Endothelial cell of umbilical vein (primary cell): Measurements from ENCODE around the gene MS4A10. TPM values are rescaled to one million over a fixed set of nuclear protein-coding genes. Genes with fewer than 3 reads are reported as not detected.

ENCODE experiments used
- BruUV-seq: library from RNA; stranded (reverse); fragments of 400-500 nt; replicated peaks from 2 replicates; lab custom pipeline; 2021; lab: Mats Ljungman, UMichigan
- CTCF ChIA-PET: fragments of 300-600, 350-600 bp; sonication (Branson Sonifier 250); formaldehyde crosslinking; loops from one replicate; lab custom pipeline; 2021; ENCODE audit warnings: antibody characterized with exemption, inconsistent platforms; lab: Charles Lee
- POLR2A ChIA-PET: fragments of 300-600, 350-600 bp; sonication (Branson Sonifier 250); formaldehyde crosslinking; loops from one replicate; lab custom pipeline; 2021; ENCODE audit warnings: antibody characterized with exemption, inconsistent platforms; lab: Charles Lee
- DNase-seq: peaks from one replicate; pipeline ENCODE4 v3.0.0-alpha.2; 2011; ENCODE audit warnings: low read depth, low spot score
- FAIRE-seq: peaks from 2 replicates; lab custom pipeline; 2011; peaks lifted over from hg19 to GRCh38; lab: Jason Lieb, UNC
- H2AFZ ChIP-seq: 2 replicates; pipeline ENCODE4 v1.6.0; 2012; ENCODE audit warnings: low read depth, low read length, control low read depth, inconsistent platforms
- H3K27ac ChIP-seq: 2 replicates; pipeline ENCODE4 v1.5.1; 2011; ENCODE audit warnings: low read depth, mild to moderate bottlenecking, control low read depth, low read length, moderate library complexity; ENCODE audit not compliant: insufficient read depth
- H3K27me3 ChIP-seq, 2 experiments: 2 replicates each; pipeline versions ENCODE4 v1.6.0 to v1.6.1; 2011; ENCODE audit warnings: low read length in 2 of 2, mixed read lengths in 1 of 2; ENCODE audit not compliant: control insufficient read depth in 2 of 2, insufficient read depth in 2 of 2
- H3K36me3 ChIP-seq, 2 experiments: 2 replicates in 1 of 2; 3 replicates in 1 of 2; pipeline ENCODE4 v1.5.1; 2011; ENCODE audit warnings: low read length in 2 of 2, mild to moderate bottlenecking in 1 of 2, moderate library complexity in 1 of 2; ENCODE audit not compliant: control insufficient read depth in 2 of 2, insufficient read depth in 2 of 2; ENCODE audit errors: extremely low read depth in 1 of 2
- H3K4me1 ChIP-seq: 3 replicates; pipeline ENCODE4 v1.5.1; 2011; ENCODE audit warnings: mild to moderate bottlenecking, low read length; ENCODE audit not compliant: control insufficient read depth, insufficient read depth; ENCODE audit errors: extremely low read depth
- H3K4me2 ChIP-seq: 2 replicates; pipeline ENCODE4 v1.6.1; 2011; ENCODE audit warnings: low read length, control low read depth, mixed read lengths; ENCODE audit not compliant: insufficient read depth
- H3K4me3 ChIP-seq, 3 experiments: fragments of 200-600 bp in 1 of 3; sonication (generic), shearing (Covaris generic) in 1 of 3; replicated peaks in 1 of 3; 2 replicates each; pipeline ENCODE4 v1.5.1; 2011 to 2016; ENCODE audit warnings: control low read depth in 3 of 3, low read length in 3 of 3, mild to moderate bottlenecking in 2 of 3, inconsistent platforms in 1 of 3, low read depth in 1 of 3, moderate library complexity in 1 of 3; ENCODE audit not compliant: insufficient read depth in 1 of 3
- H3K79me2 ChIP-seq: 2 replicates; pipeline ENCODE4 v1.6.0; 2012; ENCODE audit warnings: low read length, inconsistent platforms; ENCODE audit not compliant: control insufficient read depth, insufficient read depth
- H3K9ac ChIP-seq: replicated peaks from 2 replicates; pipeline ENCODE3; 2011; ENCODE audit warnings: low read length, control low read depth; ENCODE audit not compliant: insufficient read depth; ENCODE audit errors: extremely low read depth
- H3K9me1 ChIP-seq: replicated peaks from 3 replicates; pipeline ENCODE4 v1.6.0; 2011; ENCODE audit warnings: mild to moderate bottlenecking, low read length; ENCODE audit not compliant: control insufficient read depth, insufficient read depth; ENCODE audit errors: extremely low read depth
- H3K9me3 ChIP-seq: replicated peaks from 2 replicates; pipeline ENCODE4 v1.5.1; 2012; ENCODE audit warnings: low read length, inconsistent platforms; ENCODE audit not compliant: control insufficient read depth, insufficient read depth
- H4K20me1 ChIP-seq: replicated peaks from 2 replicates; pipeline ENCODE3; 2011; ENCODE audit warnings: mild to moderate bottlenecking, low read length; ENCODE audit not compliant: control insufficient read depth, insufficient read depth; ENCODE audit errors: extremely low read depth
- CTCF ChIP-seq, 2 donors: IDR thresholded peaks; 1 replicate in 1 of 2; 2 replicates in 1 of 2; pipeline ENCODE4 v1.5.1; 2011; ENCODE audit warnings: low read length in 2 of 2, mild to moderate bottlenecking in 2 of 2, moderate library complexity in 2 of 2, control low read depth in 1 of 2, inconsistent platforms in 1 of 2, low read depth in 1 of 2; ENCODE audit not compliant: insufficient read depth in 1 of 2; ENCODE audit errors: extremely low read depth in 1 of 2
- EZH2 ChIP-seq: IDR thresholded peaks from 2 replicates; pipeline ENCODE4 v1.6.1; 2012; ENCODE audit warnings: borderline replicate concordance, low read depth, mild to moderate bottlenecking, moderate library complexity, low read length, inconsistent platforms; ENCODE audit not compliant: severe bottlenecking
- FOS ChIP-seq: IDR thresholded peaks from 2 replicates; pipeline ENCODE4 v1.6.1; 2011; ENCODE audit warnings: mild to moderate bottlenecking, low read length, moderate library complexity, borderline replicate concordance; ENCODE audit not compliant: insufficient read depth
- GATA2 ChIP-seq: IDR thresholded peaks from 2 replicates; pipeline ENCODE4 v1.7.0; 2011; ENCODE audit warnings: low read depth, mild to moderate bottlenecking, moderate library complexity, mixed read lengths, low read length; ENCODE audit not compliant: insufficient read length, insufficient read depth
- JUN ChIP-seq: IDR thresholded peaks from 2 replicates; pipeline ENCODE4 v1.6.1; 2011; ENCODE audit warnings: borderline replicate concordance, low read depth; ENCODE audit not compliant: insufficient read length, insufficient read depth
- MAX ChIP-seq: IDR thresholded peaks from 2 replicates; pipeline ENCODE4 v1.6.1; 2011; ENCODE audit not compliant: insufficient read depth, insufficient read length
- MYC ChIP-seq: IDR thresholded peaks from one replicate; pipeline ENCODE4 v1.6.1; 2011; ENCODE audit warnings: mild to moderate bottlenecking, low read depth, low read length
- POLR2A ChIP-seq: IDR thresholded peaks from 2 replicates; pipeline ENCODE4 v1.6.1; 2012; ENCODE audit warnings: low read depth, mild to moderate bottlenecking, control low read depth, low read length
- POLR2AphosphoS5 ChIP-seq: IDR thresholded peaks from 2 replicates; pipeline ENCODE4 v1.6.1; 2012; ENCODE audit warnings: low read depth, mild to moderate bottlenecking, control low read depth, low read length, moderate library complexity; ENCODE audit not compliant: insufficient read depth
- dilution Hi-C: fragments of 300-500 bp; cut with MboI; formaldehyde crosslinking; loops from one replicate; pipeline ENCODE4 v1.15.0; 2019; ENCODE audit warnings: low sequenced_read_pairs; ENCODE audit not compliant: extremely low pct_ligation_motif_present
- intact Hi-C: fragments of 100-400 bp; cut with micrococcal nuclease; formaldehyde crosslinking; loops from one replicate; pipeline ENCODE4 v1.10.0; 2022
- polyA plus RNA-seq, 4 experiments: library from polyadenylated mRNA; depleted of rRNA in 3 of 4; stranded (reverse) in 3 of 4; unstranded in 1 of 4; fragments of >200 nt; gene quantifications; 2 replicates each; pipeline versions ENCODE4 v1.2.1 to v1.2.3, GENCODE V29; 2011 to 2012; ENCODE audit warnings: missing spikeins in 1 of 4
- total RNA-seq: library from RNA; stranded (reverse); gene quantifications from 2 replicates; pipeline ENCODE4 v1.2.3, GENCODE V29; 2021

The MS4A10 gene
- total and polyA plus RNA-seq, 2 donors (not counting 3 experiments of a cell fraction or from before 2014, with no cell fraction given): not detected

GRCh38 chr11:60801194-60801593 lies 16.1 kb downstream of the MS4A10 start:
- DNase-seq (no peak), FAIRE-seq (no peak)
- intact Hi-C loops (no loop called here), dilution Hi-C loops (no loop called here)
- TF ChIP-seq JUN (no peak), FOS (no peak), MYC (no peak), GATA2 (no peak), EZH2 (no peak)
- CTCF ChIA-PET: interaction anchor here (0.9 kb wide), 1 partner anchor 98 kb away, joined by 3 read pairs; no protein-coding TSS in a partner anchor
- no peaks in the 10 kb centered on the region for H3K4me1 ChIP-seq
- no peaks in the 10 kb centered on the region for H3K9me1 ChIP-seq
- no peak overlapping the region for H3K4me3 ChIP-seq
- H3K36me3 ChIP-seq: no peaks in the 10 kb centered on the region
- peaks cover 10 to 18% of the 10 kb centered on the region in 2 experiments for H3K27me3 ChIP-seq
- no peak overlapping the region for H2AFZ ChIP-seq
- no peak overlapping the region for H3K4me2 ChIP-seq
- no TSS peak for BruUV-seq
- no peak overlapping the region for H3K27ac ChIP-seq
- H3K79me2 ChIP-seq: no peaks in the 10 kb centered on the region
- no peak overlapping the region for H3K9ac ChIP-seq
- POLR2A ChIA-PET: no interaction called here
- H4K20me1 ChIP-seq: no peaks in the 10 kb centered on the region
- H3K9me3 ChIP-seq: no peaks in the 10 kb centered on the region

GRCh38 chr11:60803273-60803936 lies 18.3 kb downstream of the MS4A10 start:
- no peak for FAIRE-seq
- H3K79me2 ChIP-seq: no peaks in the 10 kb centered on the region
- no peaks in the 10 kb centered on the region for H4K20me1 ChIP-seq
- CTCF ChIA-PET: interaction anchor here (2.2 kb wide), 1 partner anchor 96 kb away, joined by 5 read pairs; no protein-coding TSS in a partner anchor
- peaks cover 5 to 15% of the 10 kb centered on the region in 2 experiments for H3K27me3 ChIP-seq
- no peaks in the 10 kb centered on the region for H3K4me1 ChIP-seq
- no peaks in the 10 kb centered on the region for H3K9me3 ChIP-seq
- H3K36me3 ChIP-seq: no peaks in the 10 kb centered on the region
- H3K4me2 ChIP-seq: no peak overlapping the region
- TF ChIP-seq MYC (no peak), POLR2AphosphoS5 (no peak), EZH2 (no peak), POLR2A (no peak), FOS (no peak), GATA2 (no peak), MAX (no peak), JUN (no peak), CTCF (IDR thresholded peaks at IDR 0.05; ENCODE audit: extremely low read depth in 1 of 2, insufficient read depth in 1 of 2, low read depth in 1 of 2, low read length in 2 of 2) (no peak)
- H3K9me1 ChIP-seq: no peaks in the 10 kb centered on the region
- no peak for DNase-seq
- POLR2A ChIA-PET: no interaction called here
- H3K4me3 ChIP-seq: no peak overlapping the region
- BruUV-seq: no TSS peak
- no peak overlapping the region for H3K9ac ChIP-seq
- dilution Hi-C loops: no loop called here
- no peak overlapping the region for H2AFZ ChIP-seq
- H3K27ac ChIP-seq: no peak overlapping the region
- intact Hi-C loops: no loop called here
